Naive thymus-derived CD4-positive, alpha-beta T cell (primary cell): ENCODE measurements around the gene ZP3. TPM values are rescaled to one million over a fixed set of nuclear protein-coding genes. Genes with fewer than 3 reads are reported as not detected.

ENCODE experiments used
- ATAC-seq: fragments of 150-1000 bp; cut with Tn5 transposase; 2 replicates; pipeline ENCODE4 v1.10.0; 2021; ENCODE audit warnings: mild to moderate bottlenecking, moderate library complexity
- CTCF ChIA-PET: fragments of 350-600 bp; sonication (Branson Sonifier 250); formaldehyde crosslinking; loops from one replicate; lab custom pipeline; 2021; ENCODE audit warnings: antibody characterized with exemption; lab: Charles Lee
- POLR2A ChIA-PET: fragments of 350-600 bp; sonication (Branson Sonifier 250); formaldehyde crosslinking; loops from one replicate; lab custom pipeline; 2021; ENCODE audit warnings: antibody characterized with exemption, inconsistent platforms; lab: Charles Lee
- DNase-seq, 9 donors: peaks; one replicate each; pipeline versions ENCODE4 v3.0.0 to v3.0.0-alpha.2; 2020 to 2022; ENCODE audit warnings: mixed read lengths in 1 of 9
- H3K27ac ChIP-seq: one replicate; pipeline ENCODE4 v1.7.0; 2013; ENCODE audit warnings: mild to moderate bottlenecking, low read depth, low read length, moderate library complexity
- H3K27me3 ChIP-seq, 2 donors: one replicate each; pipeline ENCODE4 v1.7.0; 2013; ENCODE audit warnings: low read length in 2 of 2, mild to moderate bottlenecking in 2 of 2, moderate library complexity in 2 of 2; ENCODE audit not compliant: control insufficient read depth in 2 of 2, insufficient read depth in 2 of 2
- H3K36me3 ChIP-seq, 3 experiments: 1 replicate in 2 of 3; 2 replicates in 1 of 3; pipeline ENCODE4 v1.7.0; 2013; ENCODE audit warnings: low read length in 3 of 3, mild to moderate bottlenecking in 3 of 3, moderate library complexity in 1 of 3; ENCODE audit not compliant: insufficient read depth in 3 of 3, control insufficient read depth in 2 of 3
- H3K4me1 ChIP-seq, 2 donors: one replicate each; pipeline ENCODE4 v1.7.0; 2013; ENCODE audit warnings: low read length in 2 of 2, mild to moderate bottlenecking in 2 of 2, moderate library complexity in 1 of 2; ENCODE audit not compliant: control insufficient read depth in 2 of 2, insufficient read depth in 2 of 2
- H3K4me3 ChIP-seq: 2 replicates; pipeline ENCODE4 v1.7.0; 2013; ENCODE audit warnings: mild to moderate bottlenecking, low read length
- H3K9me3 ChIP-seq, 3 experiments: 1 replicate in 2 of 3; 2 replicates in 1 of 3; pipeline ENCODE4 v1.7.0; 2013; ENCODE audit warnings: low read length in 3 of 3; ENCODE audit not compliant: control insufficient read depth in 2 of 3
- H3K27ac Mint-ChIP-seq, 9 donors: one replicate each; pipeline ENCODE4 v1.8.0; 2020 to 2022; ENCODE audit warnings: mixed read lengths in 9 of 9, mild to moderate bottlenecking in 8 of 9, moderate library complexity in 5 of 9, inconsistent platforms in 2 of 9
- H3K27me3 Mint-ChIP-seq, 5 donors: one replicate each; pipeline ENCODE4 v1.8.0; 2021 to 2022; ENCODE audit warnings: mixed read lengths in 5 of 5, mild to moderate bottlenecking in 1 of 5
- H3K36me3 Mint-ChIP-seq, 5 donors: one replicate each; pipeline ENCODE4 v1.8.0; 2020 to 2022; ENCODE audit warnings: mixed read lengths in 5 of 5, mild to moderate bottlenecking in 3 of 5, inconsistent platforms in 1 of 5
- H3K4me1 Mint-ChIP-seq, 7 donors: one replicate each; pipeline ENCODE4 v1.8.0; 2020 to 2022; ENCODE audit warnings: mixed read lengths in 7 of 7, mild to moderate bottlenecking in 3 of 7, inconsistent platforms in 1 of 7
- H3K4me3 Mint-ChIP-seq, 10 donors: one replicate each; pipeline ENCODE4 v1.8.0; 2020 to 2022; ENCODE audit warnings: mild to moderate bottlenecking in 10 of 10, mixed read lengths in 10 of 10, moderate library complexity in 6 of 10, inconsistent platforms in 2 of 10
- H3K9me3 Mint-ChIP-seq, 11 donors: one replicate each; pipeline ENCODE4 v1.8.0; 2020 to 2022; ENCODE audit warnings: mixed read lengths in 11 of 11, mild to moderate bottlenecking in 4 of 11, inconsistent platforms in 1 of 11, moderate library complexity in 1 of 11
- intact Hi-C, 2 donors: fragments of 100-400 bp; cut with micrococcal nuclease; formaldehyde crosslinking; loops; one replicate each; pipeline ENCODE4 v1.15.1; 2023
- polyA plus RNA-seq, 2 donors: library from polyadenylated mRNA; unstranded; fragments of 300-500 nt; fragmentation: Illumina TruSeq; gene quantifications; one replicate each; pipeline ENCODE4 v1.2.3, GENCODE V29; 2021
- total RNA-seq, 6 experiments: library from RNA in 5 of 6; stranded (reverse) in 5 of 6; gene quantifications; 1 replicate in 5 of 6; 2 replicates in 1 of 6; pipeline ENCODE4 v1.2.3 and lab custom pipeline; 2021 to 2026

ZP3 gene
- total RNA-seq (10 to 100 TPM in 1 of 5 experiments, 1 to 10 TPM in 4; 2.6 to 16.7 (median 5.3) TPM), polyA plus RNA-seq (10 to 100 TPM in 1 of 2 donors, 1 to 10 TPM in 1; 9.9 to 10.7 TPM), total RNA-seq (lab: John Stamatoyannopoulos, UW) (2.6 reads per million, percentile 13 among the genes with 10 or more reads in this experiment)

DNA sequence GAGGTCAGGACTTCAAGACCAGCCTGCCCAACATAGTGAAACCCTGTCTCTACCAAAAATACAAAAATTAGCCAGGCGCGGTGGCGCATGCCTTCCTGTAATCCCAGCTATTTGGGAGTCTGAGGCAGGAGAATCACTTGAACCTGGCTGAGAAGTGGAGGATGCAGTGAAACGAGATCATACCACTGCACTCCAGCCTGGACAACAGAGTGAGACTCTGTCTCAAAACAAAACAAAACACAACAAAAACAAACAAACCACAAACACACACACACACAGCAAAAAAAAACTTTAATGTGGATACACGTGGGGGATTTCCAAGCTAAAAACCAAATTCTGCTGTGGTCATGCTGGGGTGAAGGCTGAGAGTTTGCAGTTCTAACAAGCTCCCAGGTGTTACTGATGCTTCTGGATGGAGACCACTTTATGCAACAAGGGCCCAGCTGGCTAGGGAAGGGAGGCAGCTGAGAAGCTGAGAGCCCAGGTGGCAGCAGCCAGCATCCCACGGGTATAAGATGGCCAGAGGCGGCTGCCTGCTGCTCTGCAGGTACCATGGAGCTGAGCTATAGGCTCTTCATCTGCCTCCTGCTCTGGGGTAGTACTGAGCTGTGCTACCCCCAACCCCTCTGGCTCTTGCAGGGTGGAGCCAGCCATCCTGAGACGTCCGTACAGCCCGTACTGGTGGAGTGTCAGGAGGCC, at the start of gene ZP3:
ZP3 (plus strand) TSS at position 538 of the 699 bp plus-strand sequence; CDS start at position 553, 15 bp downstream.
- H3K9me3 Mint-ChIP-seq: no peaks in the 10 kb centered on the region
- peaks cover 0 to 28% (median 3%) of the 10 kb centered on the region in 5 donors for H3K27me3 Mint-ChIP-seq
- peak within 1 kb of the TSS in 1 of 10 donors; percentile 76 for H3K4me3 Mint-ChIP-seq
- no peaks in the 10 kb centered on the region for H3K36me3 ChIP-seq
- no peaks in the 10 kb centered on the region for H3K4me1 ChIP-seq
- peaks cover 0 to 28% (median 0%) of the 10 kb centered on the region in 7 donors for H3K4me1 Mint-ChIP-seq
- H3K36me3 Mint-ChIP-seq: no peaks in the 10 kb centered on the region
- H3K27me3 ChIP-seq: no peaks in the 10 kb centered on the region
- ChIA-PET POLR2A (no interaction called here), CTCF (no interaction called here)
- H3K27ac Mint-ChIP-seq: peak within 1 kb of the TSS in 1 of 9 donors; percentile 93
- ATAC-seq: no peak
- no peak for DNase-seq
- intact Hi-C loops: no loop called here
- no peak within 1 kb of the TSS for H3K4me3 ChIP-seq
- no peak within 1 kb of the TSS for H3K27ac ChIP-seq
- no peaks in the 10 kb centered on the region for H3K9me3 ChIP-seq

DNA sequence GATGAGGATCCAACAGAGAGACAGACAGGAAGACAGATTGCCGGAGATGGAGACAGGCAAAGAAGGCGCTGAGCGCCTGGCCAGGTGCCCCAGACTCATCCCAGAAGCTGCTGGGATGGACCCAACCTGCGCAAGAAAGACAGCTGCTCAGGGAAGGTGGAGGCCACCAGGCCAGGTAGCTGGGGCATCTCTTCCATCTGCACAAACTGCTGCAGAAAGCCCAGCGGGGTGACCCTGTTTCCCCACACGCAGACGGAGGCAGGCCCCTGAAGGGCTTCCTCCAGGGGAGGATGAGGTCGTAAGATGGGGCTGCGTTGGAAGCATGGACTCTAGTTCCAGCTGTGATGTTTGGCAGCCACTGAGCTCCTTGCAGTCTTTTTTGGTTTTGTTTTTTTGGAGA, 49.5 kb upstream of the ZP3 start:
- DNase-seq (no peak), ATAC-seq (no peak)
- no peak overlapping the region for H3K27ac ChIP-seq
- H3K4me3 ChIP-seq: no peak overlapping the region
- no peaks in the 10 kb centered on the region for H3K36me3 ChIP-seq
- Mint-ChIP-seq H3K27ac (no peak overlapping the region), H3K4me1 (peaks cover 0 to 21% (median 0%) of the 10 kb centered on the region in 7 donors), H3K27me3 (peaks cover 0 to 18% (median 0%) of the 10 kb centered on the region in 5 donors), H3K4me3 (no peak overlapping the region), H3K9me3 (peaks cover 0 to 2% (median 0%) of the 10 kb centered on the region in 11 donors), H3K36me3 (no peaks in the 10 kb centered on the region)
- H3K9me3 ChIP-seq: no peaks in the 10 kb centered on the region
- intact Hi-C loops: no loop called here
- H3K4me1 ChIP-seq: peaks cover 2 to 4% of the 10 kb centered on the region in 2 donors
- POLR2A ChIA-PET: interaction anchor here (1.0 kb wide), 1 partner anchor 11 kb away, joined by 5 read pairs; no protein-coding TSS in a partner anchor
- H3K27me3 ChIP-seq: no peaks in the 10 kb centered on the region
- CTCF ChIA-PET: no interaction called here

DNA sequence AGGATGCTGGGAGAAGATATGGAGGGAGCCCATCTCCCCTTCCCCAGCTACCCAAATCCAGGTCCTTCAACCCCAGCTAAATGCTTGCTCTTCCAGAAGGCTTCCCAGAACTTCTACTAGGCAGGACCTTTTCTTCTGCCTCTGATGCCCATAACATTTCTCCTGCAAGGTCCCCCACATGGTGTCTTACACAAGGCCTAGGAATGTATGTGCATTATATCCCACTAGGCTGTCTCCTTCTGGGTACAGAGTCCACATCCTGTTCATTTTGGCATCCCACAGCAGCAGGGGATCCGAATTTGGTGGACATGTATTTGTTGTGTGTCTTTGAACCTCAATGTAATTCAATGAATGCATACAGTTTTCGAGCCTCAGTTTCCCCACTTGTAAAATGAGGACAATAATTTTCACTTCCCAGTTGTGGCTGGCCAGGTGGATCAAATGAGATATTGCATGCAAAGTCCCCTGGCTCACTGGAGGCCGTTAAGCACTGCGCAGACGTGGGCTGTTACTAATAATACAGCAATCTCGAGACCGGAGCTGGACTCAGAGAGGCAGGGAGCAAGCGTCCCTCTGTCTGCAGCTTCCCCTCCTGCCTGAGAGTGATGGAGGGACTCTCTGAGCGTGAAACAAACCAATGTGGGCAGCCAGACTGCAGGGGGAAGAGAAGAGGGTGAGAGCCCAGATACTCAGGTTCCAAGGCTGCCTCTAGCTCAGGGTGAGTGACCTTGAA, 47.4 kb upstream of the ZP3 start:
- H3K27ac Mint-ChIP-seq: no peak overlapping the region
- CTCF ChIA-PET: no interaction called here
- ATAC-seq: no peak
- H3K9me3 Mint-ChIP-seq: peaks cover 0 to 2% (median 0%) of the 10 kb centered on the region in 11 donors
- H3K36me3 Mint-ChIP-seq: no peaks in the 10 kb centered on the region
- no peak overlapping the region for H3K4me3 Mint-ChIP-seq
- POLR2A ChIA-PET: no interaction called here
- Histone ChIP-seq H3K9me3 (no peaks in the 10 kb centered on the region), H3K27ac (no peak overlapping the region), H3K36me3 (no peaks in the 10 kb centered on the region), H3K27me3 (no peaks in the 10 kb centered on the region), H3K4me1 (peaks cover 3 to 4% of the 10 kb centered on the region in 2 donors), H3K4me3 (no peak overlapping the region)
- H3K27me3 Mint-ChIP-seq: peaks cover 0 to 16% (median 0%) of the 10 kb centered on the region in 5 donors
- H3K4me1 Mint-ChIP-seq: peaks cover 0 to 24% (median 0%) of the 10 kb centered on the region in 7 donors
- no peak for DNase-seq
- intact Hi-C loops: no loop called here

DNA sequence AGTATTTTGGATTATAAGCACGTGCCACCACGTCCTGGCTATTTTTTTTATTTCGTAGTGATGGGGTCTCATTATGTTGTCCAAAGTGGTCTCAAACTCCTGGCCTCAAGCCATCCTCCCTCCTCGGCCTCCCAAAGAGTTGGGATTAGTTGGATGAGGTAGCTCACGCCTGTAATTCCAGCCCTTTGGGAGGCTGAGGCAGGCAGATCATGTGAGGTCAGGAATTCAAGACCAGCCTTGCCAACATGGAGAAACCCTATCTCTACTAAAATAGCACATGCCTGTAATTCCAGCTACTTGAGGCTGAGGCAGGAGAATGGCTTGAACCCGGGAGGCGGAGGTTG, 44.2 kb upstream of the ZP3 start:
- Histone ChIP-seq H3K27me3 (no peaks in the 10 kb centered on the region), H3K4me1 (peaks cover 3 to 4% of the 10 kb centered on the region in 2 donors), H3K27ac (peak overlapping the region; percentile 38), H3K4me3 (peak overlapping the region; percentile 68), H3K9me3 (no peaks in the 10 kb centered on the region), H3K36me3 (no peaks in the 10 kb centered on the region)
- no peaks in the 10 kb centered on the region for H3K27me3 Mint-ChIP-seq
- ChIA-PET POLR2A (interaction anchor here (1.0 kb wide), 1 partner anchor 63 kb away, joined by 3 read pairs; no protein-coding TSS in a partner anchor), CTCF (no interaction called here)
- H3K36me3 Mint-ChIP-seq: no peaks in the 10 kb centered on the region
- ATAC-seq (no peak), DNase-seq (no peak)
- intact Hi-C loops: no loop called here
- no peaks in the 10 kb centered on the region for H3K9me3 Mint-ChIP-seq
- H3K4me3 Mint-ChIP-seq: peak overlapping the region in 9 of 10 donors; percentile 71 to 84 (median 76)
- H3K4me1 Mint-ChIP-seq: peaks cover 0 to 15% (median 0%) of the 10 kb centered on the region in 7 donors
- H3K27ac Mint-ChIP-seq: peak overlapping the region in 2 of 9 donors; percentile 21 to 48

DNA sequence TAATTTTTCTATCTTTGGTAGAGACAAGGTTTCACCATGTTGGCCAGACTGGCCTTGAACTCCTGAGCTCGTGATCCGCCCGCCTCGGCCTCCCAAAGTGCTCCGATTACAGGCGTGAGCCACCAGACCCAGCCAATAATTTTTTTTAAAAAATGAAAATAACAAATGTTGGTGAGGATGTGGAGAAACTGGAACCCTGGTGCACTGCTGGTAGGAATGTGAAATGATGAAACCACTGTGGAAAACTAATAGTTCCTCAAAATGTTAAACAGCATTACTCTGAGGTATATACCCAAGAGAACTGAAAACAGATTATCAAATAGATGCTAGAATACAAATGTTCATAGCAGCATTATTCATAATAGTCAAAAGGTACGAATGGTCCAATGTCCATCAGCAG, 42.9 kb upstream of the ZP3 start:
- CTCF ChIA-PET: no interaction called here
- no peak overlapping the region for H3K4me3 ChIP-seq
- no peaks in the 10 kb centered on the region for H3K27me3 ChIP-seq
- no peak for DNase-seq
- Mint-ChIP-seq H3K27me3 (no peaks in the 10 kb centered on the region), H3K4me1 (peaks cover 0 to 15% (median 0%) of the 10 kb centered on the region in 7 donors), H3K27ac (no peak overlapping the region), H3K36me3 (no peaks in the 10 kb centered on the region), H3K9me3 (no peaks in the 10 kb centered on the region), H3K4me3 (no peak overlapping the region)
- ATAC-seq: no peak
- intact Hi-C loops: no loop called here
- POLR2A ChIA-PET: interaction anchor here (1.0 kb wide), 1 partner anchor 64 kb away, joined by 3 read pairs; no protein-coding TSS in a partner anchor
- no peaks in the 10 kb centered on the region for H3K9me3 ChIP-seq
- peaks cover 3 to 4% of the 10 kb centered on the region in 2 donors for H3K4me1 ChIP-seq
- no peak overlapping the region for H3K27ac ChIP-seq
- H3K36me3 ChIP-seq: no peaks in the 10 kb centered on the region

DNA sequence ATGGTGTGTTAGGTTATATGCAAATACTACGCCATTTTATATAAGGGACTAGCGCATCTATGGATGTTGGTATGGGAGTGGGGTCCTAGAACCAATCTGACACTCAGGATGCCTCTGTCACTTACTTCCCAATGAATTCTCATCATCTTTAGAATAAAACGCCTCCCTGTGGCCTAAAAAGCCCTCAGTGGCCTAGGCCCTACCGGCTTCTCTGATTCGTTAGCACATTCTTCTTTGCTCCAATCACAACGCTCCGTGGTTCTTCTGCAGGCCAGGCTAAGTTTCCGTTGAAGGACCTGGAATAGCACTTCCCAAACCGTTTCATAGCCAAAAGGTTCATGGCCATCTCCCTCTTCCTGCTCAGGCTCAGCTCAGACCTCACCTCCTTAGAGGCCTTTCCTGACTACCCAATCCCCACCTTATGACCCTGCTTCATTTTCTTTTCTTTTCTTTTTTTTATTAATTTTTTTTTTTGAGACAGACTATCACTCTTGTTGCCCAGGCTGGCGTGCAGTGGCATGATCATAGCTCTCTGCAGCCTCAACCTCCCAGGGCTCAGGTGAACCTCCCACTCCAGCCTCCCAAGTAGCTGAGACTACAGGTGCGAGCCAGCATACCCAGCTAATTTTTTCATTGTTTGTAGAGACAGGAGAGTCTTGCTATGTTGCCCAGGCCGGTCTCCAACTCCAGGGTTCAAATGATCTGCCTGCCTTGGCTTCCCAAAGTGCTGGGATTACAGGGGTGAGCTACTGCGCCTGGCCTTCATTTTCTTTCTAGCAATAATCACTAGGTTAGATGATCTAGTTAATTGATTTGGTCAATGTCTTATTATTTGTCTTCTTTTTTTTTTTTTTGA, 41.4 kb upstream of the ZP3 start:
- no peaks in the 10 kb centered on the region for H3K36me3 Mint-ChIP-seq
- H3K27me3 ChIP-seq: no peaks in the 10 kb centered on the region
- H3K4me1 ChIP-seq: peaks cover 3 to 4% of the 10 kb centered on the region in 2 donors
- H3K27me3 Mint-ChIP-seq: no peaks in the 10 kb centered on the region
- intact Hi-C loops: no loop called here
- no peak for ATAC-seq
- peaks cover 0 to 15% (median 0%) of the 10 kb centered on the region in 7 donors for H3K4me1 Mint-ChIP-seq
- H3K4me3 Mint-ChIP-seq: no peak overlapping the region
- H3K9me3 Mint-ChIP-seq: no peaks in the 10 kb centered on the region
- ChIA-PET CTCF (interaction anchor here (0.6 kb wide), 1 partner anchor 26 kb away, joined by 3 read pairs; no protein-coding TSS in a partner anchor), POLR2A (no interaction called here)
- no peaks in the 10 kb centered on the region for H3K9me3 ChIP-seq
- H3K36me3 ChIP-seq: no peaks in the 10 kb centered on the region
- no peak overlapping the region for H3K27ac ChIP-seq
- peak overlapping the region in 1 of 9 donors; percentile 2 for H3K27ac Mint-ChIP-seq
- no peak overlapping the region for H3K4me3 ChIP-seq
- no peak for DNase-seq
